Measurements from ENCODE around the gene SPPL3.

The SPPL3 gene

DNA sequence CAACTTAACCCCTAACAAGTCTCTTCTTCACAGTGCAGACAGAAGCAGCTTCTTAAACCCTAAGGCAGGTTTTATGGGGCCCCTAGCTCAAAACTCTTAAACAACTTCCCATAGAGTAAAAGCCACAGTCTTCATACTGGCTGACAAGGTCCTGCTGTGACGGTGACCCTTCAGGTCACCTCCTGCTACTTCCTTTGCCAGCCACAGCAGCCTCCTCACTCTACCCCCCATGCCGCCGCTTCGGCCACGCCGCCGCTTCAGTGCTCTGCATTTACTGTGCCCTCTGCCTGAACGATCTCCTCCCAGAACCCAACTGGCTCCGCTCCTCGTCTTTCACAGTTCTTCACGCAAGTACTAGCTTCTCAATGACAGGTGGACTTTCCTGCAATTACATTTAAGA lies 133.1 kb downstream of the SPPL3 start:
- no peak for DNase-seq (ENCODE audit: low spot score)
- TF ChIP-seq, protein P1, sequence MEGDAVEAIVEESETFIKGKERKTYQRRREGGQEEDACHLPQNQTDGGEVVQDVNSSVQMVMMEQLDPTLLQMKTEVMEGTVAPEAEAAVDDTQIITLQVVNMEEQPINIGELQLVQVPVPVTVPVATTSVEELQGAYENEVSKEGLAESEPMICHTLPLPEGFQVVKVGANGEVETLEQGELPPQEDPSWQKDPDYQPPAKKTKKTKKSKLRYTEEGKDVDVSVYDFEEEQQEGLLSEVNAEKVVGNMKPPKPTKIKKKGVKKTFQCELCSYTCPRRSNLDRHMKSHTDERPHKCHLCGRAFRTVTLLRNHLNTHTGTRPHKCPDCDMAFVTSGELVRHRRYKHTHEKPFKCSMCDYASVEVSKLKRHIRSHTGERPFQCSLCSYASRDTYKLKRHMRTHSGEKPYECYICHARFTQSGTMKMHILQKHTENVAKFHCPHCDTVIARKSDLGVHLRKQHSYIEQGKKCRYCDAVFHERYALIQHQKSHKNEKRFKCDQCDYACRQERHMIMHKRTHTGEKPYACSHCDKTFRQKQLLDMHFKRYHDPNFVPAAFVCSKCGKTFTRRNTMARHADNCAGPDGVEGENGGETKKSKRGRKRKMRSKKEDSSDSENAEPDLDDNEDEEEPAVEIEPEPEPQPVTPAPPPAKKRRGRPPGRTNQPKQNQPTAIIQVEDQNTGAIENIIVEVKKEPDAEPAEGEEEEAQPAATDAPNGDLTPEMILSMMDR (IDR thresholded peaks at IDR 0.05; ENCODE audit: extremely low read depth, missing control alignments): no peak

DNA sequence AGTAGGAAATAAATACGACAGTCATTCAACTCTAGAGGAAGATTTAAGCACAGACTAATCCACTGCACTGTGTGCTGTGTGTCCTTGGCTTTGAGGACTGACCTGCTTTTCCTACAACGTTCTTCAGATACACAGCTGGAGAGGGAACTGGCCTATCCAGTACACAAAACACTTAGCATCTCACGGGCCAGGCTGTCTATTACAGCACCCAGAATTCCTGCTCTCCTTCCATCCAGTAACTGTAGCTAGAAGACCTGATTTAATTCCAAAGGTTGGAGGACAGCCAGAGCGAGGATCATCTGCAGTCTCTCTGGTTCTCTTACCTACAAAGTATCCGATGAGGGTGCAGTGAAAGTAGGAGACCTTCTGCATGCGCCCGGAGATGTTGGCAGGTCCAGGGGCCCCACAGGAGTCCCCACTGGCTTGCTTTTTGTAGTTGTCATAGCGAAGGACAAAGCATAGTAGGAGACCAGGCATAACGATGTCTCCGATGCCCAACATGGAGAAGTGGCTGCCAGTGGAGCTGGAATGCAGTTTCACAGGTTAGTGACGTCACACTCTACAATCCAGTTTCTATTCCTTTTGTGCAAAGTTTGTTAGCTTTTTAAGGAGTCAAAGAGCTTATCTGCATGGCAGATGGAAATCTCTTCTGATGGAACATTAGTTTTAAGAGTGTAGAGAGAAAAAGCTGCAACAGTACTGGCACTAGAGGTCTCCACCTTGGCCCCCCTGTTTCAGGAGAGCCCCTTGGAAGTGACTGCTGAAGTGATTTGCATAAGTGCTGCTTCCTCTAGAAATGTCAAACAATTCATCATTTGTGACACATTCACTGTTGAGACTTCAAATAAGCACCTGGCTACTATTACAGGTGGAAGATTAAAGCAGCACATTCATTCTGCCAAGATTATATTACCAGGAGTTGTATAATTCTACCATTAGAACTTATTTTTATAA lies 136.8 kb downstream of the SPPL3 start:
- DNase-seq (ENCODE audit: low spot score): no peak
- TF ChIP-seq, protein P1 (IDR thresholded peaks at IDR 0.05; ENCODE audit: extremely low read depth, missing control alignments): no peak

DNA sequence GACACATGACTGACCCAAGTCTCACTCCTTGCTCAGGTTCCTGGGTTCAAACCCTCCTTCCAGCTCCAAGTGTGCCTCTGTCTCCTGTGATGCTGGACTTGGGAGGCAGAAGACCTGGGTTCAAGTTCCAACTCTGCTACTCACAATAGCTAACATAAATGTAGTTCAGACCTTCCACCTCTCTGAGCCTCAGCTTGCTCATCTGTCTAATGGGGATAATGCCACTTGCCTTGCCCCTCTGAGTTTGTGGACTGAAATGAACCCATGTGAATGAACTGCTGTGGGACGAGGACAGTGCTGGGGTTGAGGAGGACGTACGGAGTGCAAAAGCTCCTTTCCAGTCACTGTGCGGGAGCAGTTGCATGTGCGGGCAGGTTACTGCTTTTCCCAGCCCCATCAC lies 137.6 kb downstream of the SPPL3 start:
- TF ChIP-seq, protein P1 (IDR thresholded peaks at IDR 0.05; ENCODE audit: extremely low read depth, missing control alignments): no peak
- DNase-seq (ENCODE audit: low spot score): no peak

DNA sequence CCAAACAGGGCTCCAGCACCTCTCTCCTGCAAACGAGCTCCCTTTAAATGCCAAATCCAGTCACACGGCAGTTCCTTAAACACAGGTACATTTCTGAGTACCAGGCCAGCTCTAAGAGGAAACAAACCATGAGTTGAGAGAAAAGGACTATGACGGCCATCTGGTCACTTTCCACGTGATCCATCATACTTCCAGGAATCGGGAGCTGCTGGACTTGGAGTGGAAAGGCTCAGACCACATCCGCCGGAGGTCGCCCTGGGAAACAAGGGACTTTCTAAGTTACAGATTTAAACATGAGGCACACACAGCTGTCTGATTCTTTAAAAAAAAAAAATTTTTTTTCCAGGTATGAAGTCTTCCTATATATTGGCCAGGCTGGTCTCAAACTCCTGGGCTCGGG lies 139.3 kb downstream of the SPPL3 start:
- no peak for DNase-seq (ENCODE audit: low spot score)
- TF ChIP-seq, protein P1 (IDR thresholded peaks at IDR 0.05; ENCODE audit: extremely low read depth, missing control alignments): no peak

DNA sequence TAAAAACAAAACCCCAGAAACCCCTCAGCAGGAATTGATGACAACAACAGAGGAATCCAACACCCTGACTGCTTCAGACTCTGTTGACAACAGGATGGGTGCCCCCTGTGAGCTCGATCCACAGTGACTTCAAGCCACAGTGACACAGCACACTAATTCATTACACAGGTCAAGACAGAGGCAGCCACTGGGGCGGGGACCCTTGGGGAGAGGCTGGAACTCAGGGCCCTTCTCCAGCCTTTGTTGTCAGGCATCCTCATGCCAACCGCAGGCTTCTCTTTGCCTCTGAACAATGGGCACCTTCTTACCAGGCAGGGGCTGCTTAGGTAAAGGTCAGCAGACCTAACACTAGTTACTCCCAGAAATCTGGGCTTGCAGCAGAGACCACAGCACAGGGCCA lies 140.9 kb downstream of the SPPL3 start:
- TF ChIP-seq, protein P1 (IDR thresholded peaks at IDR 0.05; ENCODE audit: extremely low read depth, missing control alignments): no peak
- no peak for DNase-seq (ENCODE audit: low spot score)

DNA sequence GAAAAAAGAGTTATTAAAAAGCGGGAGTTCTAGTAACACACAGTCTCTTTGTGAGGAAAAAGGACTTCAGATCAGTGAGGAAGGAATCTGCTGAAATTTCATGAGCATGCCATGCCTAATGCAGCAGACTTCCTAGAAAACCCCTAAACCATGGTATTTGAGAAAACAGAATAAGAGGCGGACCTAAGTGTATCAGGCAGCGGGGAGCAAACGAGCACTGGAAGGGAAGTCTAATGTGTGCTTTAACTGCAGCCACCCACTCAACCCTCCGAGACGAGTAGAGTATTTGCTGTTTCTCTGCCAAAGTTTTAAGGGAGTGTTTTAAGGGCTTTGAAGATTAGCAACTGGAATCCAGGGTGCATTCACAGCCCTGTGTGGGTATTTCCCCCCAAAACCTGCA lies 142.1 kb downstream of the SPPL3 start:
- DNase-seq (ENCODE audit: low spot score): no peak
- TF ChIP-seq, protein P1 (IDR thresholded peaks at IDR 0.05; ENCODE audit: extremely low read depth, missing control alignments): no peak

DNA sequence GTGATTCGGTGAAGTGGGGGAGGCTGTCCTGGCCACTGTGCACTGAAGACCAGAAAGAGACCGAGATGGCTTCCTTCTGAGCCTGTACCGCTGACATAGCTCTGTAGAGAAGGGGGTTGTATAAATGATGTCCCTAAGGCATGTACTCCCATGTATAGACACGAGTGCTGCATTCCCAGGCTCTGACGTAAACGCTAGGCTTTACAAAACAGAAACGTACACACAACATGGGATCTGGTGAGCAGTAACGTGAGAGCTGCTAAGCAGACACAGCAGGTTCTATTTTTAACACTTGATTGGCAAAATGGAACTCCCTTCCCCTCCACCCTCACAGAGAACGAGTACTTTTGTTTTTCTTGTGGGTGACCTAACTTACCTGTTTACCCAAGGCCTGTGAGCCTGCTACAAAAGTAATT lies 142.6 kb downstream of the SPPL3 start:
- DNase-seq (ENCODE audit: low spot score): no peak
- TF ChIP-seq, protein P1 (IDR thresholded peaks at IDR 0.05; ENCODE audit: extremely low read depth, missing control alignments): no peak
